Measurements from ENCODE around the gene PRKAR2B.

GRCh38 chr7:107108793-107109371 lies 64.4 kb downstream of the PRKAR2B start:
- TF ChIP-seq CTCF (IDR thresholded peaks at IDR 0.05), result no peak
- TF ChIP-seq POLR2AphosphoS5 (IDR thresholded peaks at IDR 0.05), result no peak
- TF ChIP-seq POLR2A (IDR thresholded peaks at IDR 0.05), result no peak

Data from prostate gland (tissue), 2 donors.